Tibial artery (tissue), 4 donors: ENCODE results near the gene TBC1D2B.

ENCODE experiments used
- DNase-seq, 2 donors: peaks; one replicate each; pipeline ENCODE4 v3.0.0-alpha.2; 2019
- H3K27ac ChIP-seq, 2 donors: fragments of 200-600 bp; sonication (generic) in 1 of 2; 1 replicate in 1 of 2; 2 replicates in 1 of 2; pipeline ENCODE4 v1.5.1; 2018 to 2019; ENCODE audit warnings: mild to moderate bottlenecking in 1 of 2
- H3K27me3 ChIP-seq, 2 donors: fragments of 200-600 bp; sonication (generic) in 1 of 2; one replicate each; pipeline versions ENCODE4 v1.5.1 to v1.6.0; 2016 to 2019
- H3K36me3 ChIP-seq, 3 donors: fragments of 200-600 bp; sonication (generic) in 2 of 3; one replicate each; pipeline ENCODE4 v1.5.1; 2016 to 2019; ENCODE audit warnings: mild to moderate bottlenecking in 2 of 3
- H3K4me1 ChIP-seq, 4 donors: fragments of 200-600 bp; sonication (generic) in 2 of 4; 1 replicate in 3 of 4; 2 replicates in 1 of 4; pipeline ENCODE4 v1.5.1; 2016 to 2019
- H3K4me3 ChIP-seq, 2 donors: fragments of 200-600 bp; sonication (generic) in 1 of 2; 1 replicate in 1 of 2; 2 replicates in 1 of 2; pipeline ENCODE4 v1.5.1; 2018 to 2019; ENCODE audit warnings: mild to moderate bottlenecking in 2 of 2
- H3K9me3 ChIP-seq, 3 donors: fragments of 200-600 bp; sonication (generic) in 1 of 3; one replicate each; pipeline ENCODE4 v1.5.1; 2016 to 2019
- intact Hi-C: fragments of 100-400 bp; cut with DNase I; formaldehyde crosslinking; loops from one replicate; pipeline ENCODE4 v1.15.0; 2023; ENCODE audit warnings: low total_unique reads
- TF ChIP-seq, protein P1 (sequence below), 2 experiments: fragments of 200-600 bp in 1 of 2; fragments of 450-650 bp in 1 of 2; IDR thresholded peaks; one replicate each; pipeline ENCODE4 v1.5.1; 2017 to 2019; ENCODE audit warnings: antibody characterized with exemption in 2 of 2, mild to moderate bottlenecking in 1 of 2, moderate library complexity in 1 of 2

The TBC1D2B gene

DNA sequence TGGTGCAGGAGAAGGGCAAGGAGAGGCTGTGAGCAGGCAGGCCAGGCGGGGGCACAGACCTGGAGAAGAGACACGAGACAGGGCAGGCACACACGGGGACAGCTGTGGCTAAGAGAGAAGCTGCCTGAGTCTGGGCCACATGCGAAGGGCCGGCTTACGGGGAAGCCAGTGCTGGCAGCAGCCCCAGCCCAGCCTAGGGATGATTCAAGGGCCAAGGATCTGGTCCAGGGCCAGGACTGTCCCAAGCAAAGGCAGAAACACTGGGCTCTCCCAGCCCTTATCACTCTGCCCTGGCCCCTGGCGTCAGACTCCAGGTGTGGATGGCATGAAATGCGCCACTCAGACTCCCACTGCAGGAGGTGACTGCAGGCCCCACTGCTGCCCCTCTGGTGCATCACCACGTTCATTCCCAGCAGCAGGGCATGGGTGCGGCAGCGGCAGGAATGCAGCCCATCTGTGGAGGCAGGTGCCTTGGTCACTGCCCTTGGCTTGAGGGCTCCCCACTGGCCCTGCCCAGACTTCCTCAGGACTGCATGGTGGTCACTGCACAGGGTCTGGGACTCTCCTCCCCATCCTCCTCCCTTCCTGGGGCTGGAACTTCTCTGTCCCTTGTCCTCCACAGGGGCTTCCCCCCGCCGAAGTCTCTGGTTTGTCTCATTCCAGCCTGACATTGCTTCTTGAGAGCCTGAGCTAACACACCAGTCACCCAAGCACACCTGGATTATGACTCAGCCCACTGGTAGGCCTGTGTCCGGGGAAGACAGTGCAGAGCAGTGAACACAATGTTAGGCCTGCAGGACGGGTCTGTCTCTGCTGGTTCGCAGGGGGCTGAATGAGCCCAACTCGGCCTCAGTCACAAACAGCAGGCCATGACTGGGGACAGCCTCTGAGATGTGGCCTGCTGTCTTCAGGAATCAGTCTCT lies 69.3 kb downstream of the TBC1D2B start:
- H3K4me1 ChIP-seq, result peaks cover 0 to 48% (median 39%) of the 10 kb centered on the region in 4 donors
- no peaks in the 10 kb centered on the region for H3K27me3 ChIP-seq
- no peaks in the 10 kb centered on the region for H3K9me3 ChIP-seq
- H3K4me3 ChIP-seq, result no peak overlapping the region
- TF ChIP-seq, protein P1, sequence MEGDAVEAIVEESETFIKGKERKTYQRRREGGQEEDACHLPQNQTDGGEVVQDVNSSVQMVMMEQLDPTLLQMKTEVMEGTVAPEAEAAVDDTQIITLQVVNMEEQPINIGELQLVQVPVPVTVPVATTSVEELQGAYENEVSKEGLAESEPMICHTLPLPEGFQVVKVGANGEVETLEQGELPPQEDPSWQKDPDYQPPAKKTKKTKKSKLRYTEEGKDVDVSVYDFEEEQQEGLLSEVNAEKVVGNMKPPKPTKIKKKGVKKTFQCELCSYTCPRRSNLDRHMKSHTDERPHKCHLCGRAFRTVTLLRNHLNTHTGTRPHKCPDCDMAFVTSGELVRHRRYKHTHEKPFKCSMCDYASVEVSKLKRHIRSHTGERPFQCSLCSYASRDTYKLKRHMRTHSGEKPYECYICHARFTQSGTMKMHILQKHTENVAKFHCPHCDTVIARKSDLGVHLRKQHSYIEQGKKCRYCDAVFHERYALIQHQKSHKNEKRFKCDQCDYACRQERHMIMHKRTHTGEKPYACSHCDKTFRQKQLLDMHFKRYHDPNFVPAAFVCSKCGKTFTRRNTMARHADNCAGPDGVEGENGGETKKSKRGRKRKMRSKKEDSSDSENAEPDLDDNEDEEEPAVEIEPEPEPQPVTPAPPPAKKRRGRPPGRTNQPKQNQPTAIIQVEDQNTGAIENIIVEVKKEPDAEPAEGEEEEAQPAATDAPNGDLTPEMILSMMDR (IDR thresholded peaks at IDR 0.05), result no peak
- peak; percentile 81 to 84 for DNase-seq
- peak overlapping the region; percentile 1 to 25 for H3K27ac ChIP-seq
- H3K36me3 ChIP-seq, result peaks cover 35 to 75% (median 66%) of the 10 kb centered on the region in 3 donors
- intact Hi-C loops, result no loop called here

DNA sequence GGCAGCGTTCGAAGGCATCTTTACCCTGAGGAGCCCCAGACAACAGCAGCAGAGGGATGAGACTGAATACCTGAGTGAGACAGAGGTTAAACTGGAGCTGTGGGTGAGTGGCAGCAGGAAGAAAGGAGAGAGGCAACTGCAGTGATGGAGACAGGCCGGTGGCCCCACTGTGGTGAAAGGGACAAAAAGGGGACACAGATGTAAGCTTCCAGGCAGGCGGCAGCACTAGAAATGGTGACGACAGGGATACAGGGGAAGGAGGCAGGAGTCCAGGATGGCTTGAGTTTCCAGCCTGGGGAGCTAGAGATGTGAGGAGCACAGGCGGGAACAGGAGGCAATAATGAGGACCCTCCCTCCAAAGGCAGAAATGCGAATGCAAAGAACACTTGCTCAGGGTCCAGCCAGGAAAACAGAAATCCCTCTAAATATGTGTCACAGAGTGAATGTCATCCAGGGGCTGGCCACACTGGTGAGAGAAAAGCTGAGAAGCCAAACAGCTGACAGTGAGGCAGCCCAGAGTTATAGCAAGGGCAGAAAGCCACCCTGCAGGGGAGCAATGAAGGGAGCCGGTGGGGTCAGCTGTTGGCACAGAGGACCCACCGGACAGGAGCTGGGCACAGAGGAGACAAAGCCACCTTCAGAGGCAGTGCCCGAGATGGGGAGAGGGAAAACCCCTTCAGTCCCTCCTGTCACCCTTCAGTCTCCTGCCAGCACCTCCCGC lies 70.1 kb downstream of the TBC1D2B start:
- Histone ChIP-seq H3K4me1 (peaks cover 0 to 52% (median 39%) of the 10 kb centered on the region in 4 donors), H3K36me3 (peaks cover 35 to 75% (median 66%) of the 10 kb centered on the region in 3 donors), H3K9me3 (no peaks in the 10 kb centered on the region), H3K27ac (peak overlapping the region; percentile 1 to 25), H3K27me3 (no peaks in the 10 kb centered on the region), H3K4me3 (no peak overlapping the region)
- TF ChIP-seq, protein P1 (IDR thresholded peaks at IDR 0.05), result no peak
- intact Hi-C loops, result no loop called here
- DNase-seq, result no peak

DNA sequence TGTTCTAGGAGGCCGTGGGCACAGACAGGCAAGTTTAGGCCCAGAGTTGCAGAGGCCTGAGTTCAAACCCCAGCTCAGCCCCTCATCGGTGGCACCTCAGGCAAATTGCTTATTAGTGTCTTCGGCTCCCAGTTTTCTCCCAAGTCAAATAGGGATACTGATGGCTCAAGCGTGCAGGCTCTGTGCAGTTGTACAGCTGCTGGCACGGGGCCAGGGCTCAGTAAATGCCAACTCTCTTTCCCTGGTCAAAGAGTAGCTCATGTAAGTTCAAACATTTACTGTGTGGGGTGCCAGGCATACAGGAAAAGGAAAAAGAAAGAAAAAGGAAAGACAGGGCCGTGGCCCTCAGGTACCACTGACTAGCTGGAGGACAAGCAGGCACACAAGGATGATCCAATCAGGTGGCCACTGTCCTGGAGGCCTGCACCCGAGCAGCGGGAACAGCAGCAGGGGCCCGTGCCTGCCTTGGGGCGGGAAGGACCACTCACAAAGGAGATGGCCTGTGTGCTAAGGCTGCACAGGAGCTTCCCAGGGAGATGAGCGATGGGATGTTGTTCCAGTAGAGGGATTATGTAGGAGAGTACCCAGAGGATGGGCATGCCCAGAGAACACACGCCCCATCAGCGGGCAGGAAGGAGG lies 70.8 kb downstream of the TBC1D2B start:
- intact Hi-C loops, result no loop called here
- no peaks in the 10 kb centered on the region for H3K9me3 ChIP-seq
- no peaks in the 10 kb centered on the region for H3K27me3 ChIP-seq
- H3K4me1 ChIP-seq, result peaks cover 0 to 52% (median 39%) of the 10 kb centered on the region in 4 donors
- TF ChIP-seq, protein P1 (IDR thresholded peaks at IDR 0.05), result no peak
- no peak for DNase-seq
- peaks cover 35 to 75% (median 66%) of the 10 kb centered on the region in 3 donors for H3K36me3 ChIP-seq
- peak overlapping the region in 1 of 2 donors; percentile 10 for H3K27ac ChIP-seq
- no peak overlapping the region for H3K4me3 ChIP-seq

DNA sequence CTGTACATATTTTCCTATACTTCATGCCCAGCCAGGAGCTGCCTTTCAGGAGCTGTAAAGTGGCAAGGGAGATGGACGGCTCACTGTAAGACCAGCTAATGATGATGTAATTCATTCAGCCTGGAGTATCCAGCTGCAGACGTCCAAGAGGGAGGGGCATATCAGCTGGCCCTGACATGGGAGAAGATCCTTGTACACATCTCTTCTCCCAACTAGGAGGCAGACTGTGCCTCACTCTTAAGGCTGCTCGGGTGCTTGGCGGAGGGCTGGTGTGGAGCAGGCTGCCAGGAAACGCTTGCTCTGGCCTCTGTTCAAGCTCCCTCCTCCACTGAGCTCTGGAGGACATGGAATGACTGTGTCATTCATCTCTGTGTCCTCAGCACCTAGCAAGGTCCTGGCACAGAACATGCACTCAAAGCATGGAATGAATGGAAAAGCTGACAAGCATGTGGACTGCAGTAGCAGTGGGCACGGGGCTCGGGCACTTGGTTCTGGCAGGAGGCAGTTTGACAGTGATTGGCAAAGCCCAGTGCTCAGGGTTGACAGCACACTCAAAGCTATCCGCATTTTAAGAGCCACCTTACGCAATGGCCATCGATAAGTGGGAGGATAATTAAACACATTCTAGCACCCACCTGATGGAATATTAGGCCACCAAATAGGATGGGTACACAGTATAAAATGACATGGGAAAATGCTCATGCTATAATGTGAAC lies 72.4 kb downstream of the TBC1D2B start:
- Histone ChIP-seq H3K27me3 (no peaks in the 10 kb centered on the region), H3K4me1 (peaks cover 0 to 52% (median 39%) of the 10 kb centered on the region in 4 donors), H3K36me3 (peaks cover 32 to 76% (median 70%) of the 10 kb centered on the region in 3 donors), H3K4me3 (no peak overlapping the region), H3K9me3 (no peaks in the 10 kb centered on the region), H3K27ac (peak overlapping the region; percentile 23 to 30)
- peak; percentile 83 to 93 for DNase-seq
- TF ChIP-seq, protein P1 (IDR thresholded peaks at IDR 0.05), result no peak
- intact Hi-C loops, result no loop called here

DNA sequence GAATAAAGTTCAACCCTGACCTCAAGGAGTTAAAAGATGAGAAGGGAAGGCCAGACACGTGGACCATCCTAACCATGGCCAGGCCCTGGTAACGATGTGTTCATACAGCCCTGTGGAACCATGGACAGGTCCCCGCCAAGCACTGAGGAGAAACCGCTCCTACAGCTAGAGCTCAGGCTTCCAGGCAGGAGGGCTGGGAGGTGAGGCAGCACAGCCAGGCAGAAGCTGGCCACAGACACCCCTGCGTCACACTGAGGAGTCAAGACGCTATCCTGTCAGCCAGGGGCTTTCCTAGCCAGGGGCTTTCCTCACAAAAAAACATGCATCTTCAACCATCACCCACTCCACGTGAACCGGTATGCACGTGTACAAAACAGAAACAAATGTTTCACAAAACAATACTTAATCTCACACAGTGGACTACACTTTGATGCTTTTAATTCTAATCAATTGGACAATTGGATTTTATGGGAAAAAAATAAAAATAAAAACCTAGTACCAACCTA lies 73.2 kb downstream of the TBC1D2B start:
- intact Hi-C loops, result no loop called here
- Histone ChIP-seq H3K4me1 (peaks cover 0 to 52% (median 39%) of the 10 kb centered on the region in 4 donors), H3K9me3 (no peaks in the 10 kb centered on the region), H3K27ac (peak overlapping the region; percentile 23 to 30), H3K27me3 (no peaks in the 10 kb centered on the region), H3K36me3 (peaks cover 37 to 79% (median 71%) of the 10 kb centered on the region in 3 donors), H3K4me3 (no peak overlapping the region)
- TF ChIP-seq, protein P1 (IDR thresholded peaks at IDR 0.05), result no peak
- DNase-seq, result no peak
